GM18502 (cell line): Measurements from ENCODE around the gene ADAM12.
"Not testable (repeated sequence)": the region's sequence is repeated elsewhere in the genome, so short reads cannot be mapped to it uniquely, and the experiment has no call there.

Source experiments
- ATAC-seq: cut with Tn5 transposase; IDR thresholded peaks from one replicate; pipeline ENCODE4 v1.9.1; 2021; ENCODE audit warnings: mild to moderate bottlenecking; ENCODE audit not compliant: unreplicated experiment, poor library complexity

ADAM12 gene

DNA sequence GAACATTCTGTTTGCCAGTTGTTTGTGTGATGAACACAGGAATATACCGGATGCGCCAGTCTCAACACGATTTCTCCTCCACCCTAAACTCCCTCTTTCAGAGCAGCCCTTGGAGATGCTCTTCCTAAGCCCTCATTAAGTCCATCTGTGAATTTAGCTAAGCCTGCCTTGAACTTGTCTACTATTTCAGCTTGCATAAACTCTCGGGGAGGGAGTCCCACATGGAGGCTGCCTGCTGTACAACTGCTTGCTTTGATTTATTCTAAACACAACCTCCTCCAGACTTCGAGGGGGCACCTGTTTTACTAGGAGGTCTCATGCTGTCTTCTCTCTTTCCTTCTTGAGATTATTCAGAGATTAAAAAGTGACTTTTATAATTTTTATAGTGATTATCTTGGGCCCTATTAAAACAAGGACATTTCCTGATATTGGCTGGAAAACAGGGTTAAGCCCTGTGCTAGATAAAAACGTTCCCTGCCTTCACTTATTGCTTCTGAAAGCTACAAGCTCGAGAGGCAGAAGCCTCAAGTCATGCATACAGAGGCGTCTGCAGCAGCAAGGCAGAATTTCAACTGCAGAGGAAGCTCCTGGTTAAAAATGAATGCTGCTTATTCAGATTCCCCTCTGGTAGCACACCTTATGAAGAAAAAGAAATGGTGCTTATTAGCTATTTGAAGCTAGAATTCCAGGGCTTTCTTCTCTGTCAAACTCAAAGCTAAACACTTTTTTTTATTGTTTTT is 317.6 kb downstream of the ADAM12 start:
- ATAC-seq: no peak

DNA sequence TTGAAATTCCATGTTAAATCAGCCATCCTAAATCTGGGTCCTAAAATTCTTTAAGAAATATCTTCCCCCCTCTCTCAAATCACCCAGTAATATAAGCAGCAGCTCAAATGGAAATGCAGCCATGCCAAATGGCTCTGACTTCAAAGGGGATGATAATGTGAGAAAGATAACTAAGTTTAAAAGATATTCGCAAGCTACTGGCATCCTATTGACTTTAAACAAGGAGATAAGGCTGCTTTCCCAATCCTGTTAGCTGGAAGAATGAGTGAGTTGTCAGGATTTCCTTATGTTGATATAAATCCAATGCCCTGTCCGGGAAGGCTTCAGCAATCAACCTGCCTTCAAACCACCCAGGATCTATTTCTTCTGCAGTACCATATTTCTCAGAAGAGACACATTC is 320.0 kb downstream of the ADAM12 start:
- no peak for ATAC-seq

DNA sequence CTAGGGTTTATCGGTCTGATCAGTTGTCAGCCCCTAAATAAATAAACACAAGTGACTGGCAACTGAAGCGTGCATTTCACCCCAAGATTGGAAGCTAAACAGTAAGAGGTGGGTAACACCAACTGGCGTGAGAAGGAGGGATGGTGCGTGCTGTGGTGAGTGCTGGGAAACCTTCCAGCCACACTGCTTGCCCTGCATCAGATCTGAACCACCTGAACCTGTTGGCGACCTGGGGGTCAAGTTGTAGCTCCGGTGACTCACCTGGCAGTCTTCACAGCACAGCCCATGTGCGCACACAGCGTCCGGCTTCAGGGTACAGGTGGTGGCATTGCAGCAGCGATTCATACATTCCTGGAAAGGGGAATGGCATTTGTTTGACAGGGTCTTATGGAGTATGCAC is 321.8 kb downstream of the ADAM12 start:
- no peak for ATAC-seq

DNA sequence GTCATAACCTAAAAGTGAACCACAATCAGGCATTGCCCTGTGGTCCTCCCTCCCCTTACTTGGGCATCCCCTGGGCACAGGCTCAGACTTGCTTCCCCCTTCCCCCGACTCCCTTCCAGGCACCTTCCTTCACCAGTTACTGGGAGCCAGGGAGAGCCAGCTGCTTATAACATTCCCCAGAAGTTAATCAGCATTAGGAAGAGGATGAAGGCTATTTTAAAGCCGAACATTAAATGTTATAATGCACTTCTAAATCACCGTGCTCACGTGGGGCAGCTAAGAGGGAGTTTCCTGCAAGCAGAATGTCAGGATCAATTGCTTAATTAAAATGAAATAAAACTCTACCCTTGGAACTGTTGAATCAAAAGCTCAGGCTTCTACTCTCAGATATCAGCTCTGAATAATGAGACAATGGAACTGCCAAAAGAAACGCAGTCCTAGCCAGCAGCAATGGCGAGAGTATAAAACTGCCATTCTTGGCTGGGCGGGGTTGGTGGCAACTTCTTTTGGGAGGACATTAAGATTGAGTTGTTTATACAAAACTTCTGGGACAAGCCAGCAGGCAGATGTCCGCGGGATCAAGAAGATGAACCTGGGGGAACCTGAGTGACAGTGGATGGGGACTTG is 322.4 kb downstream of the ADAM12 start:
- ATAC-seq: no peak

DNA sequence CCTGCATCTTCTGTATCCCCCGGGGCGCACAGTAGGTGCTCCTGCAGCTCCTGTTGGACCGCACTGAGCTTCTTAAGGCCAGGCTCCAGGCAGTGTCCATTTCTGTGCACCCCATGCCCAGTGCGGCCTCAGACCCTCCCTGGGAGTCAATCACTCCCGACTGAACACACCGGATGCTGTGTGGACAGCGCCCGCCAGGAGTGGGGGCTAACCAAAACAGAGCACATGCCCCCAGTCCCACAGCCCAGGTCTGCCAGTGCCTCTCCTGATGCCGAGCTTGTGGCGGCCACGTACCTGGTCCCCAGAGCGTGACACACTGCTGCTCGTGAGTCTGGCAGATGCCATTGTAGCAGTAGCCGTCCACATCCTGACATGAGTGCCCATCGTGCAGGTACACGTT is 323.8 kb downstream of the ADAM12 start:
- ATAC-seq: no peak

DNA sequence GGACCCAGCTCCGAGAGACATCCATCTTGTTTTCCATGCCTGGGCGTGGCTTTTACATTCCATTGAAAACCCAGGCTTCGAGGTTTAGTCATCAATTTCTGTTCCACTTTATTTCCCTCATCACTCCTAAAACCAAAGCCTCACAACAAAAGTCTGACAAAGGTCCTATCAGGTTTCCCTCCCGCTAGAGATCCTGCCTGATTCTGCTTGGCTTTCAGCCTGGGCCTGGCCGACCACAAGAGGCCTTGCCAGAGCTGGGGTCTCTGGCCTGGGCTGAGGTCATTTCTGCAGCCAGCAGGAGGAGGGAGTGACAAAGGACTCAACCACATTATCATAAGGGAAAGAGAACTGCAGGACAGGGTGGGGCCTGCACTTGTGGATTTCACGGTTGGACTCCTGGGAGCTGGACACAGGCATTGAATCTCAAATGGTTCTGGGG is 324.9 kb downstream of the ADAM12 start:
- no peak for ATAC-seq

DNA sequence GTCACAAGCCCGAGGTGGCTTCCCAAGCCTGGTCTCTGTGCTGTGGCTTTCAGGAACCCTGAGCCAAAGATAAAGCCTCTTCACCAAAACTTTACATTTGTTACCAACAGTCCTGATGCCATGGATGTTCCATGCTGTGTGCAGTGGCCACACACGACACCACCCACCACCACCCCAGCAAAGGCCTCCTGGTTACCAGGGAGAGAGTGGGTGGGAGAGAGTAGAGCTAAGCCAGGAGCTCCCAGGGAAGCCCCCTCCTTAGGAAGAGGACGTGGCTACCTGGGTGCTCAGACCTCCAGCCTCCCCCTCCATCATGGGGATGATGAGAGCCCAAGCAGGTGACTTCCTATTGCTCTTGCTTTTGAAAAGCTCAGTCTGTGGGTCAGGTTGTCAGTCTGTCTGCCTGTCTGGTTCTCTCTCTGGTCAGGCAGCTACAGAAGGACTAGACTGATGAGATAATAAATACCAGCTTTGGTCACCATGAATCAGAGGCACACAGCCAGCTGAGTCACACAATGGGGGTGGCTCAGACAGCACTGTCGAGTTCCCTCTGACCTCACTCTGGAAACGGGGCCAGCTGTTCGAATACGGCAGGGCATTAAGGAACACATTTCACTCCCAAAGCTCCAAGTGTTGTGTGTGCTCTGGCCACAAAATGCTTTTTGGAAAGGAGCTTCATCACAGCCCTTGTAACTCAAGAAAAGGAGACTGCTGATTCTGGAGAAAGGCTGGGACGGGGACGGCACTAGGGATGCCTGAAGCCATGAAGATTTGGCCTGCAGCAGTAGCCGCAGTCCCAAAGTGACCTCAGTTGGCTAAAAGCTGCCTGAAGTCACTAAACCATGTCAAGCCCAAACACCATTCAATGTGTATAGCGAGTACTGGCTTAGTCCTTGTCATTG is 325.9 kb downstream of the ADAM12 start:
- ATAC-seq: no peak

DNA sequence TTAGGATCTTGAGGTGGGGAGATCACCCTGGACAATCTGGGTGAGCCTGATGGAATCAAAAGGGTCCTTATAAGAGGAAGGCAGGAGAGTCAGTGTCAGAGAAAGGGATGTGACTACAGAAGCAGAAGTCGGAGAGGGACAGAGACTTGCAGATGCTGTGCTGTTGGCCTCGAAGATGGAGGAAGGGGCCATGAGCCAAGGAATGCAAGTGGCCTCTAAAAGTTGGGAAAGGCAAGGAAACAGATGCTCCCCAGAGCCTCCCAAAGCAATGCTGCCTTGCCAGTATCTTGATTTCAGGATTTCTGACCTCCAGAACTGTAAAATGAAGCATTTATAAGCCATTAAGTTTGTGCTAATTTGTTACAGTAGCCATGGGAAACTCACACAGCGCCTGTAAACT is 326.8 kb downstream of the ADAM12 start:
- no peak for ATAC-seq

DNA sequence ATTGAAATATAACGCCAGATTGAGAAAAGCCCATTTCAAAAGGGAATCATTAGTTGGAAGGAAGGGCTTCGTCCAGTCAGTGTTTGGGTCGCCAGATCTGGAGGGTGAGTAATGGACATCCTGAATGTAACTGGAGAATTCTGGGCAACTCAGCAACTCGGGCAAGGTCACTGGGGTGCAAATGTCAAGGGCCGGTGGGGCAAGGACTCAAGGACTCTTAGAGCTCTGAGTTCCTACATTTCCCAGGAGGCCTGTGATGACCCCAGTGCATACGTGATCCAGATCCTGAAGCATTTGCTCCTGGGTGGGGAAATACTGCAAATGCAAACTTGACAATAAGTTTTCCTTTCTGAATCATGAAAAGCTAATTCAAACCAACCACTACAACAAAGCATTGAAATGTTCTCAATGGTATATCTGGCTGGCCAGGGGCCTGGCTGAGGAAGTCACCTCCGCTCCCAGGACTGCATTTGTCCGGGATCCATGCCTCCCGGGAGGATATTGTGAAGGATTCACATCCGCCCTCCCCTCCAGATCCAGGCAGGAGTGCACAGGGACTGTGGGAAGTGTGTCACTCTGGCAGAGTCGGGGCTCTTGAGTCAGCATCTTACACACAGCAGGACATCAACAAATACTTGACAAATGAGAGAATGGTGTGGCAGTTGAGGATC is 327.9 kb downstream of the ADAM12 start:
- no peak for ATAC-seq

DNA sequence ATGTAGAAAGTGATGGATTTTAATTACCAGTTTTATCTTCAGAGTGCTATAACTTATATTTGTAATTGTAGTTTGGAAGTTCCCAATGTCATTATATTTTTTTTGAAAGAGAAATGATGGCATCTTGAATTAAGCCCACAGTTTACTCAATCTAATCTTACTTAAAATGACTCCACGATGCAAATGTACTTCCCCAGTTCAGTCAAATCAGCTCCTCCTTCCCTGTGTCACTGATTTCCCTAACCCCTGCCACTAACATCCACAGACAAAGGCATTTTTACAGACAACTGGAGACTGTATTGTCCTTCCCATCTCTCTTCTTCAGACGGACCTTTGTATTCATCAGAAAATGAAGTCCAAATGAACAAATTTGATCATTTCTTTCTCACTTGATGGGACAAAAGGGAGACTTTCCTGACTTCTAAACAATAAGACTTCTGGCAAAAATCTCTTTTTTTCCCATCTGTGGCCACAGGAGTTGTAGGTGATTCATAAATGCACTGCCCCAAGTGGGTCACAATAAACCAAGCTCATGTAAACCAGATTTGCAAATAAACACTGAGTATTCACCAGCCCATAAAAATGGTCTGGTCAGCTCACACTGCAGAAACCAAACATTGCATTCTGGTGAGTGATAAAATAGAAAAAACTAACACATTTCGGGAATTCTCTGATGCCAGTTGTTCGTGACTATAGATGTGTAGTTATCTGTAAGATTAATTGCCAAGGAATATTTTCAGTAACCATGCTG is 329.0 kb downstream of the ADAM12 start:
- no peak for ATAC-seq

DNA sequence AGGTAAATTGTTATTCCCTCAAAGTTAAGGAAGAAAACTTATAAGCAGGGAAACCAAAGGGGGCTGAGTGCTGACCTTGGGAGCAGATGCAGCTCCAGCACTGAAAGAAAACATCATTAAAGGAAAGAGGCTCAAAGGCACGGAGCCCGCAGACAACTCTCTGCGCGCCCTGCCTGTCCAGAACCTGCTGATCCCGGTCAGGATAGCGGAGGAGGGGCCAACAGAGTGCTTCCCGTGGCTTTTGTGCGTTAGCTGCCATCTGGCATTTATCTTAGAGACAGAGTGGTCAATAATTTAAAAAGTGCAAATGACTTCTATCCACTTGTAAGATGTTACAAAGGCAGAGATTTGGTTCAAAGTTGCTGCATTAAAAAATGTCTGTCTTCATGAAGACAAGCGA is 329.8 kb downstream of the ADAM12 start:
- ATAC-seq: no peak

DNA sequence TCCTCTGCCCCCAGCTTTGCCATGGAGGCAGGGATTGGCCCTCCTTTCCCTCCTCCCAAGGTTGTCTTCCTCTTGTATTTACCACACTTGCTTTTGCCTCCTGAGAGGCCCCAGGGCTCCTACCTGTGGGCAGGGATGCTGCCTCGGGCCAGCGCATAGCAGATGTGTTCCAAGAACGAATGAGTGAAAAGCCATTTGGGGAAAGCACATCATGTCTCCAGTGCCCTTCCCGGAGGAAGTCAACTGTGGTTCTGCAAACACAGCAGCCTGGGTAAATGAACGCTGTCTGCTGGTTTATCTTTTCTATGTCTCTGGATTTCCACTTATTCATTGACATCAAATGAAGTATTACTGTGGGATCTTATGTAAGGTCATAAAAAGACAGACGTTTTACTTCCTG is 330.2 kb downstream of the ADAM12 start:
- no peak for ATAC-seq

DNA sequence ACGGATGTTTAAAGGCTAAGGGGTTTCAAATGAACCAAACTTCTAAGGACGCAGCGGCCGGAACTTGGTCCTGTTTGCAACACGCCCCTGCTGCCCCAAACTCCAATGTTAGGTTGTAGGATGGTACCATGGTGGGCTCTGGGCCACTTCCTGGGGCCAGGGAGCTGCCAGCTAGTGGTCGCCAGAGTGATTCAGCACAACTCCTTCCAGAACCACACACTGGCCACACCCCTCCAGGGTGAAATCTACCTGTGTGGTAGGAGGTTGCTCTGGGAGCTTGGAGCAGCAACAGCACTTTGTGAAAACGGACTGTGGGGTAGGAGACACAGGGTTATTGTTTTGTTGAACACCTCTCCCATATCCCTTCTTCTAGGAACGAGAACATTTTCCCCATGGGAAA is 330.8 kb downstream of the ADAM12 start:
- no peak for ATAC-seq

DNA sequence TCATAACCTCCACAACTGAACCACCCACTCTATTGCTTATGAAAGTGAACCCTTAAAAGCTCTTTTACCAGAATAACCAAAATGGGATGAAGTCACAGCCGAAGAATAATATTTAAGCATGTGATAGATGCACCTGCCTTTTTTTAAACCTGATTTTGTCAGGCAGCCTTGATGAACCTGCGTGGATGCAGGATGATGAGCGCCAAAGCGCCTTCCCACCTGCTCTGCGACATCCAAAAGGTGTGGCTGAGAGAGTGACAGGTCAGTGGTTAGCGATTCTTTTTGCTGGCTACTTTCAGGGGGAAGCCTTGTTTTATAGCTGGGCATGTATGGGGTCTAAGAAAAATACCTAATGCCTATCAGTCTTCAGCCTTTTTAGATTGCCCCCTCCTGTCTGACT is 334.1 kb downstream of the ADAM12 start:
- no peak for ATAC-seq

DNA sequence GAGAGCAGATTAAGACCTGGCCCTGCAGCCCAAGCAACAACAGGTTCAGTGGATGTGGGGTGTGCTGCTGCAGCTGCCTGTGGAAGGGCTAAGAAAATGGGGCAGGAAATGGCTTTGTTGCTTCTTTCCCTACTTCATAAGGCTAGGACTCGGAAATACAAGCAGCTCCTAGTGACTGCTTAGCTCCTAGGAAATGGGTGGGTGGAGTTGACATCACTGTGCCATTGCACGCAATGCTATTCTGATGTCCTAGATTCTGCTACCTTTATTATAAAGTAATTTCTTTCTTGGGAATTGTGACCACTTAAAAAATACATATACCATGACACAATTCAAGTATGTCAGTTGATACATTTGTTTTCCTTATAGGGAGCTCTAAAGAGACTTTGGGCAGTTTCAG is 336.1 kb downstream of the ADAM12 start:
- ATAC-seq: no peak

DNA sequence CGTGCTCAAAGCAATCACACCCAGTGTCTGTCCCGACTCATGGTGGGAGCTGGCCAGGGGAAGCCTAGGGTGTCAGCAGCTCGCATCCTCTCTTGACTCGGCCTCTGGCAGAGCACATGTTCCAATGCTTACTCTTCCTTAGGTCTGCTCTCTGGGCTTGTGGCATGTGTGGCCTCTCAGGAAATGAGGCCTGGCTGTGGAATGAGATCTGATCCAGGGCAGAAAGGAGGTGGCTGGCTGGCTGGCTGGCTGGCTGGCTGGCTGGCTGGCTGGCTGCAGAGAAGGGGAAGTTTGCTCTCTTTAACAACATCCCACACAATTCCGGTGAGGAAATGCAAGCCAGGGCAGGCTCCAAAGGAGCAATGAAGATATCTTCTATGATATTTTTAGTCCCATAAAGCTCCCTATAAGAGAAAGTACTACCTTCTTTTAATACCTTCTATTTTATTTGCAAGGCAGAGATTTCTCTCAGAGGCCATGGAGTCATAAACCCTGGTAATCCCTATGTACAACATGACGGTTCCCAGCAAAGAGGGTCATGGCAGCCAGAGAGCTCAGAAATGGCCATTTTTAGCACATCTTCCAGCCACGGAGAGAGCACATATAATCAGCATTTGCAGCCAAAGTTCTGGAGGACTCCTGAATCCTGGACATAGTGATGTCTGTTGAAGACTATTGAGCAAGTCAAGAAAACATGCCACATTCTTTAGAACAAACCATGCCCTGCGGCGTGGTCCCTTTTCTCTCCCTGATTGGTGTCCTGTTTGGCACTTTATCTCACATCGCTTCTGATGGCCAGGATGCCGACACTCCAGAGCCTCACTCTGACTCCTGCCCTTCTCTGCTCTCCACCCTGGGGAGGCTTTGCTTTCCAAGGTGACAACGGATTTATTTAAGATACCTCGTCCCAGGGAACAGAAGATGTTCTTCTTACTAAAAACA is 338.2 kb downstream of the ADAM12 start:
- no peak for ATAC-seq

DNA sequence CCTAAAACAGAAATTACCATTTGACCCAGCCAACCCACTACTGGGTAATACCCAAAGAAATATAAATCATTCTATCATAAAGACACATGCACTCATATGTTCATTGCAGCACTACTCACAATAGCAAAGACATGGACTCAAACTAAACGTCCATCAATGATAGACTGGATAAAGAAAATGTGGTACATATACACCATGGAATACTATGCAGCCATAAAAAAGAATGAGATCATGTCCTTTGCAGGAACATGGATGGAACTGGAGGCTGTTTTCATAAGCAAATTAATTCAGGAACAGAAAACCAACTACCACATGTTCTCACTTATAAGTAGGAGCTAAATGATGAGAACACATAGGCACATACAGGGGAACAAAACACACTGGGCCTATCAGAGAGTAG is 340.5 kb downstream of the ADAM12 start:
- not testable (repeated sequence) for ATAC-seq

DNA sequence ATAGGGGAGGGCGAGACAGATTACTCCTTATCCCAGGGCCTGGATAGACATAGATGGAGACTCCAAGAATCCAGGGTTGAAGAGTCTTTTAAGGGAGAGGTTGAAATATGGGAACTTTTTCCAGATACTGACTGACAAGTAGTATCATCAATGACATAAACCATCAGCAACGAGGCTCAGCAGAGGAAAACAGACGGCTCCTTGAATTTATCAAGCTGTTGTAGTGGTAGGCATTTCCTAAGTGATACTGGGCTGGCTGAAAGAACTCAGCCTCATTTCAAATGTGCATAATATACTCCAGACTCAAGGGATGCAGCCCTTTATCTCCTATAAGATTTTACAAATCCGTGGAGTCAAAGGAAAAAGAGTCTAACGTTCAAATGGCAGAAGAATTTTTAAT is 341.4 kb downstream of the ADAM12 start:
- ATAC-seq: no peak

DNA sequence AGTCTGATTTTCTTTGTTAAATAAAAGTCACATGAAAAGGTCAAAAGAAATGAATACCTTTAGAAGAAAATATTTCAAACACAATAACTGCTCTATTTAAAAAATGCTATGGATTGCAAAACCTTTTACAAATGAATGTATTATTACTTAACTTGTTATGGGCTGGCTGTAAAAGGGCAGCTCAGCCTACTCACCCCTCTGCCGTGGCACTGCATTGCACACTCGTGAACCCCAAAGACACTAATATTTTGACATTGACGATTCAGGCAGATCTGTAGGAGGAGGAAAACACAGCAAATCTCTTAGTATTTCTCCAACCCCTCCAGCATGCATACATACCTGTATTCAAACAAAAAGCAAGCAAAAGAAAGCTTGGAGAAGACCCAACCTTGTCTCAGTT is 342.4 kb downstream of the ADAM12 start:
- no peak for ATAC-seq
